HG03460 (cell line): ENCODE data around the gene OSBPL10.

ENCODE experiments used
- ATAC-seq: cut with Tn5 transposase; IDR thresholded peaks from one replicate; pipeline ENCODE4 v1.9.1; 2021; ENCODE audit not compliant: unreplicated experiment

OSBPL10 gene

GRCh38 chr3:31752305-31753049 is 228.6 kb downstream of the OSBPL10 start:
- ATAC-seq = no peak

DNA sequence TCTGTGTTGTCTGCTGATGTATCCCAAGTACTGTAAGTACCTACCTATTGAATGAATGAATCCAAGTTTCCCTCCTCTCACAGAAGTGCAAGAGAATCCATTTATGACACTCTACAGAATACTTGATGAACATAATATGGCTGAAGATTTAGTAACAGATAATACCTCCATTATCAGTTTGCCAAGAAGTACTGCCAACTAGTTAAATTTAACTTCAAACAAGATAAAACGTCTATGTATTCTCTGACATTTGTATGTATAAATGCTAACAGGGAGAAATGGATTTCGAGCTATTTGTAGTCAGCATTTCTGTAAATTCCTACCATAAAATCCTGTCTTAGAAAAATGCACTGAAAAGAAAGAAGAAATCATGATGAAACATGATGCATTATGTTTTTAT is 230.7 kb downstream of the OSBPL10 start:
- ATAC-seq = no peak

DNA sequence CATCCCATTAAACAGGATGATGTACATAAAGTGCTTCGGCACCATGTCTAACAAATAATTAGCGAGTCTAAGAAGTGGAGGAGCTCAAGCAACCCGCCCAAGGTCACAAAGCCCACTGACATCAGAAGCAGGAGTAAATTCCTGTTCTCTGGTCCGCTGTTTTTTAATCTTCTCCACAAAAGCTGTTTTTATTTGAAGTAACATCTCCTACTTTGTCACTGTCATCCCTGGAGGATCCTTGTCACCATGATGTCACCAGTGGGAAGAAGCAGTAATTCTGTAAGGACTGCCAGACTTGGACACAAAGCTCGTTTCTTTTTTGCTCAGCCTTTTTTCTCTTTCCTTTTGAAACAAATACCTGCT is 232.1 kb downstream of the OSBPL10 start:
- ATAC-seq = no peak

GRCh38 chr3:31748281-31748932 is 232.7 kb downstream of the OSBPL10 start:
- no peak for ATAC-seq

GRCh38 chr3:31747785-31748184 is 233.3 kb downstream of the OSBPL10 start:
- ATAC-seq = no peak

- ATAC-seq = no peak
Observed at GRCh38 chr3:31744913-31745312, 236.1 kb downstream of the OSBPL10 start.

GRCh38 chr3:31743331-31744089 is 237.6 kb downstream of the OSBPL10 start:
- ATAC-seq = no peak

GRCh38 chr3:31740397-31740796 is 240.7 kb downstream of the OSBPL10 start:
- no peak for ATAC-seq

- no peak for ATAC-seq
Observed at GRCh38 chr3:31738412-31738811, 242.7 kb downstream of the OSBPL10 start.

- no peak for ATAC-seq
Observed at GRCh38 chr3:31735667-31736066, 245.4 kb downstream of the OSBPL10 start.

GRCh38 chr3:31733234-31733667 is 247.8 kb downstream of the OSBPL10 start:
- no peak for ATAC-seq

DNA sequence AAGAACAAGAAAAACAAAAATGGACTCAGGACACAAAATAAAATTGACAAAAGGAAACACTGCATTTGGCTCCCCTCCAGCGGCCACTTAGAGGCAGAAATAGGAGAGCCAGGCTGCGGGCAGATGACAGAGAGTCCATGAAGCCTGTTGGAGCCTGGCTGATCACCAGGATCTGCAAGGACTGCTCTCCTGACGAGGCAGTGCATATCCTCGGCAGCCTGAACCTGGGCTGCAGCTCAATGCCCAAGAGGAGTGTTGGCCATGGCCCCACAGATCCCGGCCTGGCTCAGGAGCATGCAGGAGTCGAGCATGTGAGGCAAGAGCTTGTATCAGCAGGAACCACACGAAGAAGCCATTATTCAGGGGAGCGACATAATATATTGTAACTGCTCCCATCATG is 248.5 kb downstream of the OSBPL10 start:
- no peak for ATAC-seq

DNA sequence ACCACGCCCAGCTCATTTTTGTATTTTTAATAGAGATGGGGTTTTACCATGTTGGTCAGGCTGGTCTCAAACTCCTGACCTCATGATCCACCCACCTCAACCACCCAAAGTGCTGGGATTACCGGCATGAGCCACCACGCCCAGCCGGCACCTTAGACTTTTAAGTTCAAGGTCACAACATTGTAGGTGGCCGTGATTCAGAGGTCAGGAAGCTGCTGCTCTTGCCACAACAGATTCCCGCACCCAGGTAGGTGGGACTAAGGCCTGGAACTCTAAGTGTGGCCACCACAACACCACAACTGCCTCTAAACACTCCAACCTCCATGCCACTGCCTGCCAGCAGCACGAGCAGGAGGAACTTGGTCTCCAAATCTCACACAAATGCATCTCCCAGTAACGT is 251.5 kb downstream of the OSBPL10 start:
- ATAC-seq = no peak

- ATAC-seq = no peak
Observed at GRCh38 chr3:31729082-31729481, 252.0 kb downstream of the OSBPL10 start.

- no peak for ATAC-seq
Observed at GRCh38 chr3:31728403-31728802, 252.7 kb downstream of the OSBPL10 start.

- ATAC-seq = no peak
Observed at GRCh38 chr3:31725976-31726375, 255.1 kb downstream of the OSBPL10 start.

DNA sequence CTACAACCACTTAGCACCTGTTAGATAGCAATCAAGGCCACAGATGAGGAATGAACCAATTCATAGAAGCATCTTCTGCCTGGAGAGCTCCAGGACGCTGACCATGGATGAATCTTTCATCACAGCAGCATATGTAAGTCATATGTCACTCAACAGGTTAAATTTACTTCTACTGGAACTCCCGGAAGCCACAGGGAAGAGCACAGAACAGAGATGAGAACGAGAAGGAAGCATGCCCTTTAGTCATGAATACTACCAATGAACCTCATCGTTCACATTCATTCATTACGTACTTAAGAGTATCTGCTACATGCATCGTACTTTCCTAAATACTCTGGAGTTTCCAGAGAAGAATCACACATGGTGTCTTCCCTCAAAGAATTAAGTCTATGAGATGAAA is 255.5 kb downstream of the OSBPL10 start:
- ATAC-seq = no peak

DNA sequence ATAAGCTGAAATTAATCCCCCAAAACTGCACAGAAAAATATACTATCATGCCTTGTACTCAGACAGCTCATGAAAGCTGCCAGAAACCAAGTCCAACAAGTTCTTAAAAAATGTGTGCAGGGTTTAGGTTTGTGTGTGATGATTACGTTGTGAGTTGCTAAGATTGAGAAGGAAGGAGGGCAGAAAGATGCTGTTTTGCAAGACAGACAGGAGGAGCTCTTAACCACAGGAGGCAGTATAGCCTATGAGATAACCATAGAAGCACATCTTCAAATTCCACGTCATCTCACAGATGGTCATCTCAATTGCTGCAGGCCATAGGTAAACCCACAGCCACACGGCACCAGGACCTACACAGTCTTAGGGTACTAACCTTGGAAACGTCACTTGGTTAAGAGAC is 256.4 kb downstream of the OSBPL10 start:
- no peak for ATAC-seq

GRCh38 chr3:31724116-31724515 is 256.9 kb downstream of the OSBPL10 start:
- ATAC-seq = no peak

- no peak for ATAC-seq
Observed at GRCh38 chr3:31723701-31724100, 257.4 kb downstream of the OSBPL10 start.

- no peak for ATAC-seq
Observed at GRCh38 chr3:31721676-31722075, 259.4 kb downstream of the OSBPL10 start.
